Measurements from ENCODE around the gene PYROXD2. TPM values are rescaled to one million over a fixed set of nuclear protein-coding genes. Genes with fewer than 3 reads are reported as not detected.
A peak's percentile ranks its signal among the peaks of the same experiment; 100 is the strongest.

Gene PYROXD2
- polyA plus RNA-seq, 1 experiment, result 20.3 TPM

DNA sequence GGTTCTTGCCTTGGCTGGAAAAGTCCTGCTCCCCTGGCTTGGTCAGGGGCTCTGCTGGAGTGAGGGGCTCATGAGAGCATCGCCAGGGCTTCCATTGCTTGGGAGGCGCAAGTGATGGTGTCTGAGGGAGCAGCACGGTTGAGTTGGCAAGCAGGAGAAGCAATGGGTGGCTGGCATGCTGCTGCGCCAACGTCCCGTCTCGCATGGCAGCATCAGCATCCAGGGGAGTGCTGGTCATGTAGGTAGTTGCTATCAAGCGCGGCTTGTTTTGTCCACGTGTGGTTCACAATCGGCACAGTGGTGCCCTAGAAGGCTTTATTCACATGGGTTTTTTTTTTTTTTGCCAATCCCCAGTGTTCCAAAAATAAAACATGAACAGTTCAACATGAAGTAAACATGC lies 3.8 kb downstream of the PYROXD2 start:
- ChIA-PET POLR2A (interaction anchor here (1.0 to 1.7 kb wide), 2 partner anchors 7 to 17 kb away, joined by 4 read pairs; no protein-coding TSS in a partner anchor), CTCF (interaction anchor here (1.0 to 2.7 kb wide), 3 partner anchors 14 to 101 kb away, joined by 3 to 15 read pairs (median 11); no protein-coding TSS in a partner anchor)
- H3K9me3 ChIP-seq (ENCODE audit: control insufficient read depth, insufficient read depth, low read length), result no peaks in the 10 kb centered on the region; the same call in 1 of the 2 replicates
- no peak for DNase-seq (ENCODE audit: low read depth, low spot score)
- H3K27ac ChIP-seq (ENCODE audit: low read depth, low read length), result peak overlapping the region; percentile 68
- H3K27me3 ChIP-seq (ENCODE audit: control insufficient read depth, insufficient read depth, low read length), result no peaks in the 10 kb centered on the region
- TF ChIP-seq, protein P1, sequence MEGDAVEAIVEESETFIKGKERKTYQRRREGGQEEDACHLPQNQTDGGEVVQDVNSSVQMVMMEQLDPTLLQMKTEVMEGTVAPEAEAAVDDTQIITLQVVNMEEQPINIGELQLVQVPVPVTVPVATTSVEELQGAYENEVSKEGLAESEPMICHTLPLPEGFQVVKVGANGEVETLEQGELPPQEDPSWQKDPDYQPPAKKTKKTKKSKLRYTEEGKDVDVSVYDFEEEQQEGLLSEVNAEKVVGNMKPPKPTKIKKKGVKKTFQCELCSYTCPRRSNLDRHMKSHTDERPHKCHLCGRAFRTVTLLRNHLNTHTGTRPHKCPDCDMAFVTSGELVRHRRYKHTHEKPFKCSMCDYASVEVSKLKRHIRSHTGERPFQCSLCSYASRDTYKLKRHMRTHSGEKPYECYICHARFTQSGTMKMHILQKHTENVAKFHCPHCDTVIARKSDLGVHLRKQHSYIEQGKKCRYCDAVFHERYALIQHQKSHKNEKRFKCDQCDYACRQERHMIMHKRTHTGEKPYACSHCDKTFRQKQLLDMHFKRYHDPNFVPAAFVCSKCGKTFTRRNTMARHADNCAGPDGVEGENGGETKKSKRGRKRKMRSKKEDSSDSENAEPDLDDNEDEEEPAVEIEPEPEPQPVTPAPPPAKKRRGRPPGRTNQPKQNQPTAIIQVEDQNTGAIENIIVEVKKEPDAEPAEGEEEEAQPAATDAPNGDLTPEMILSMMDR (IDR thresholded peaks at IDR 0.05; ENCODE audit: low read depth, low read length), result no peak
- no peak overlapping the region for H3K4me3 ChIP-seq (ENCODE audit: low read depth, low read length)

DNA sequence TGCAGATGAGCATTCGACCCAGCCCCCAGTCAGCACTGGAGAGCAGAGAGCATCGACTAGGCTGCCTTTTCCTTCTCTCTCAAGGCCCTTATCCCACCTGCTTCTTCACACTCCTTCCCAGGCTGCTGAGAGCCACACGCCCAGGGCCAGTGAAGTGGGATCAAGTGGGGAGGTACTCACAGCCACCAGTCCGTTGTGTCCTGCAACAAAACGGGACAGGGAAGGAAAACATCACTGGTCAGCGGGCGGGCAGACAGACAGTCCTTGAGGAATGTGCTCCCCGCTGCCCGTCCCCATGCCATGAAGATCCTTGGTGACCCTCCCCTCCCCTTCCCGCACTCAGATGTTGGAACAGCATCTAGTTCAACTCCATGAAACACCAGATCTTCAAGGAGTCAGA lies 4.2 kb downstream of the PYROXD2 start:
- H3K27me3 ChIP-seq (ENCODE audit: control insufficient read depth, insufficient read depth, low read length), result no peaks in the 10 kb centered on the region
- no peak for DNase-seq (ENCODE audit: low read depth, low spot score)
- ChIA-PET POLR2A (no interaction called here), CTCF (interaction anchor here (1.0 kb wide), 1 partner anchor 16 kb away, joined by 4 read pairs; no protein-coding TSS in a partner anchor)
- no peaks in the 10 kb centered on the region; the same call in 1 of the 2 replicates for H3K9me3 ChIP-seq (ENCODE audit: control insufficient read depth, insufficient read depth, low read length)
- H3K27ac ChIP-seq (ENCODE audit: low read depth, low read length), result peak overlapping the region; percentile 68
- H3K4me3 ChIP-seq (ENCODE audit: low read depth, low read length), result no peak overlapping the region
- TF ChIP-seq, protein P1 (IDR thresholded peaks at IDR 0.05; ENCODE audit: low read depth, low read length), result no peak

DNA sequence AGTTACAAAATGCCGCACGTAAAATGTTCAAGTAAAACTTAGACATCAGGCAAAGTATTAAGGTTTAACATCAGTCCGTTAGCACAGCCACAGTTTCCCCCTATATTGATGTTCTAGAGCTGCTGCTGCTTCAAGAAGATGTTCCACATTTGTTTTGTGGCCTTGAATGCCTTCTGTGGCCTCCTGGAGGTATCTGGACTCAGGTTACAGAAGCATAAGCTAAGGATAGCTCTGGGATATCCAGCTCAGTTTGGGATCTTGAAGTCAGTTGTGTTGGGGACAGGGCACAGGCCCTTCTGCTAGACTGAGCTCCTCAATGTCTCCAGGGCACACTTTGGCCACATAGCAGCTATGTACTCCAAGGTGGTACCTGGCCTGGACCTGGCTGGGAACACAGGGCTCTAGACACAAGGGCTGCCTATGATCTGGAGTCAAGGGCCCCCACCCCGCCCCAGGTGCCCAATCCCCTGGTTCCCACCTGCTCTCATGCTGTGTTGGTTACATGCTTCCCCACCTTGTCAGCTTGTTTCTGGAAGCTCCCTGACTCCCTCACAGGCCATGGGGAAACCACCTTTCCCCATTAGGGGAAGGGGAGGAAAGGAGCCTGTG lies 4.7 kb downstream of the PYROXD2 start:
- TF ChIP-seq, protein P1 (IDR thresholded peaks at IDR 0.05; ENCODE audit: low read depth, low read length), result no peak
- Histone ChIP-seq H3K27me3 (ENCODE audit: control insufficient read depth, insufficient read depth, low read length) (no peaks in the 10 kb centered on the region), H3K4me3 (ENCODE audit: low read depth, low read length) (no peak overlapping the region), H3K27ac (ENCODE audit: low read depth, low read length) (peak overlapping the region; percentile 21), H3K9me3 (ENCODE audit: control insufficient read depth, insufficient read depth, low read length) (no peaks in the 10 kb centered on the region; the same call in 1 of the 2 replicates)
- ChIA-PET CTCF (interaction anchor here (1.0 kb wide), 1 partner anchor 16 kb away, joined by 4 read pairs; no protein-coding TSS in a partner anchor), POLR2A (no interaction called here)
- DNase-seq (ENCODE audit: low read depth, low spot score), result no peak

DNA sequence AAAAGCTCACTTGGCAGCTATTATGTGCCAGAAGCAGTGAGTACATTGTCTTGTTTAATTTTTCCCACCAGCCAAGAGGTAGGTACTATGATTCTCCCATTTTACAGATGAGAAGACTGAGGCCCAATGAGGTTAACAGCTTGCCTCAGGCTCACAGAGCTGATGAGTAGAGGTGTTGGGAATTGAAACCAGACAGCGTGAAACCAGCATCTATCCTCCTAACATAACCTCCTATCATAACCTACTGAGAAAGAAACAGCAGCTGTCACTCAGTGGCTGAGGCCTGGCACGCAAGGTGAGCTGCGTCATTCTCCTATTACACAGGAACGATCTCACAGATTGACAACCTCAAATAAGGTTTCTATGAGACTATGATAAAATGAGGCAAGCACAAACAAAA lies 6.2 kb downstream of the PYROXD2 start:
- no peak for DNase-seq (ENCODE audit: low read depth, low spot score)
- ChIA-PET CTCF (interaction anchor here (1.6 kb wide), 1 partner anchor 99 kb away, joined by 5 read pairs; no protein-coding TSS in a partner anchor), POLR2A (interaction anchor here (0.7 kb wide), 1 partner anchor 69 kb away, joined by 3 read pairs; no protein-coding TSS in a partner anchor)
- Histone ChIP-seq H3K9me3 (ENCODE audit: control insufficient read depth, insufficient read depth, low read length) (no peaks in the 10 kb centered on the region; the same call in 1 of the 2 replicates), H3K4me3 (ENCODE audit: low read depth, low read length) (no peak overlapping the region), H3K27ac (ENCODE audit: low read depth, low read length) (no peak overlapping the region), H3K27me3 (ENCODE audit: control insufficient read depth, insufficient read depth, low read length) (no peaks in the 10 kb centered on the region)
- TF ChIP-seq, protein P1 (IDR thresholded peaks at IDR 0.05; ENCODE audit: low read depth, low read length), result no peak

DNA sequence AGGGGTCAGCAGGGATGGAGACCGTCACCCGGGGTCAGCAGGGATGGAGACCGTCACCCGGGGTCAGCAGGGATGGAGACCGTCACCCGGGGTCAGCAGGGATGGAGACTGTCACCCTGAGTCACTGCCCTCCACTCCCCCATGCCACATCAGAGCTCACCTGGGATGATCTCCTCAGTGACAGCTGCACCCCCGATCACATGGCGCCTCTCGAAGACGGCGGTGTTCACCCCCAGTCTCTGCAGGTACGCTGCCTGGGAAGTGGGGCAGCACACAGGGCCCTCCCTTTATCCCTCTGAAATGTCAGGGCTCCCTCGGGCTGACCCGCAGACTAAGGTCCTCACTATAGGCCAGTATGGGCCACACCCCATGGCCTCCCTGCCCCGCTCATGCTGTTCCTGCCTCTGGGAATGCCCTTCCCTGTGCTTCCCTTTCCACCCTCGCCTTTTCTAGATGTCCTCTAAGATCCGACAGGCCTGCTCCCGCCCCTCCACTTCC lies 7.2 kb downstream of the PYROXD2 start:
- CTCF ChIA-PET, result interaction anchor here (1.6 kb wide), 1 partner anchor 98 kb away, joined by 5 read pairs; no protein-coding TSS in a partner anchor
- POLR2A ChIA-PET, result interaction anchor here (0.6 kb wide), 1 partner anchor 58 kb away, joined by 3 read pairs; no protein-coding TSS in a partner anchor

More for the DNA sequence above, 7.2 kb downstream of the PYROXD2 start:
- H3K9me3 ChIP-seq (ENCODE audit: control insufficient read depth, insufficient read depth, low read length), result no peaks in the 10 kb centered on the region; the same call in 1 of the 2 replicates
- H3K4me3 ChIP-seq (ENCODE audit: low read depth, low read length), result no peak overlapping the region
- no peaks in the 10 kb centered on the region for H3K27me3 ChIP-seq (ENCODE audit: control insufficient read depth, insufficient read depth, low read length)
- TF ChIP-seq, protein P1 (IDR thresholded peaks at IDR 0.05; ENCODE audit: low read depth, low read length), result no peak
- DNase-seq (ENCODE audit: low read depth, low spot score), result no peak
- H3K27ac ChIP-seq (ENCODE audit: low read depth, low read length), result peak overlapping the region; percentile 21
